GM19025 (cell line): Measurements from ENCODE around the gene SLC4A1AP.
"Not testable (repeated sequence)": the region's sequence is repeated elsewhere in the genome, so short reads cannot be mapped to it uniquely, and the experiment has no call there.

Experiments
- ATAC-seq: cut with Tn5 transposase; IDR thresholded peaks from one replicate; pipeline ENCODE4 v1.9.1; 2021; ENCODE audit warnings: mild to moderate bottlenecking, low read depth, moderate library complexity; ENCODE audit not compliant: unreplicated experiment

The SLC4A1AP gene

DNA sequence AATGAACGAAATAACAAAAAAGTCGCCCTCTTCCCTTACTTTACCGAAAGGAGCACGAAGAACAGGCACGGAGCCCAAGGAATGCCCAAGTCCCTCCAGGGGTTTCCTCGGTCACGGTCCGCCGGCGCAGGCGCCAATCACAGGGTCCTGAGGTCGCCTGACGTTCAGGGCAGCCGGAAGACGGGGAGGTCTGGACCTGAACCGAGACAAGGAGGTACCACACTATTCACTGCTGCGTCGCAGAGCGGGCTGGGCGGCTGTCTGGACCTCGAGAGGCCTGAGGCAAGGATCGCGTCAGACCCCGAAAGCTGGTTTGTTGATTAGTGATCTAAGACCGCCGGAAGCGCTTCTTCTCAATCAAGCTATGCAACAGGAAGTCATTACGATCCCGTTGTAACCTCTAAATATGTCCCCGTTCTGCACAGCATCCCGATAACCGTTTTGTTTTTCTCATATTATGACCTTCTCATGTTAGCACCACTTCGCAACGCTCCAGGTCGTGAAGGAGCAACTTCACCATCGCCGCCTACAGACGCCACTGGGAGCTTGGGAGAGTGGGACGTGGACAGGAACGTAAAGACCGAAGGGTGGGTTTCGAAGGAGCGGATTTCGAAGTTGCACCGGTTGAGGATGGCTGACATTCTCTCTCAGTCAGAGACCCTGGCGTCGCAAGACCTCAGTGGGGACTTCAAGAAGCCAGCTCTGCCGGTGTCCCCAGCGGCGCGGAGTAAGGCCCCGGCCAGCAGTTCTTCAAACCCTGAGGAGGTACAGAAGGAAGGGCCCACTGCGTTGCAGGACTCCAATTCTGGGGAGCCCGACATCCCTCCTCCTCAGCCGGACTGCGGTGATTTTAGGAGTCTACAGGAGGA, at the start of gene SLC4A1AP, which contains the start of gene SUPT7L:
SLC4A1AP (plus strand) TSS at position 605 of the 869 bp plus-strand sequence; CDS start at position 631, 26 bp downstream.
SUPT7L (minus strand) TSS at position 330 of the 869 bp plus-strand sequence. CDS start 1,422 bp downstream, outside the sequence.
- peak; percentile 72 for ATAC-seq

GRCh38 chr2:27613985-27614384, 49.7 kb upstream of the SLC4A1AP start:
- ATAC-seq: no peak

- ATAC-seq: no peak
Measured at GRCh38 chr2:27615316-27615715, 48.4 kb upstream of the SLC4A1AP start.

DNA sequence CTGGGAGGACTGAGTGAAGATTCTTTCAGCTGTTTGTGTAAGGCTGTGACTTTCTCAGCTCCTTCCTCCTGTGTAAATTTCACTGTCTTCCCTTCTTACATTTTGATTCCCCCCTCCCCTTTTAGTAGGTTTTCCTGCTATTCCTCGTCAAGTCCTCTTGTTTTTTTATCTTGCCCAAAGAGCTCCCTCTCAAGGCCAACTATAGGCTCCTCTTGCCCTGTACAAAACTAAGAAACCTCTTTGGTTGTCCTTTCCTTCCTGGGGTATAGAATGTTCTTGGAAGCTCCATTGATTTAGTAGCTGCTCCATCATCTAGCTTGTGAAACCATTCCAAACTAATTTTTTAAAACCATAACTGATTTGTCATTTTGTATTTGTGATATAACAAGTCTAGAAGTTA, 42.2 kb upstream of the SLC4A1AP start:
- ATAC-seq: no peak

DNA sequence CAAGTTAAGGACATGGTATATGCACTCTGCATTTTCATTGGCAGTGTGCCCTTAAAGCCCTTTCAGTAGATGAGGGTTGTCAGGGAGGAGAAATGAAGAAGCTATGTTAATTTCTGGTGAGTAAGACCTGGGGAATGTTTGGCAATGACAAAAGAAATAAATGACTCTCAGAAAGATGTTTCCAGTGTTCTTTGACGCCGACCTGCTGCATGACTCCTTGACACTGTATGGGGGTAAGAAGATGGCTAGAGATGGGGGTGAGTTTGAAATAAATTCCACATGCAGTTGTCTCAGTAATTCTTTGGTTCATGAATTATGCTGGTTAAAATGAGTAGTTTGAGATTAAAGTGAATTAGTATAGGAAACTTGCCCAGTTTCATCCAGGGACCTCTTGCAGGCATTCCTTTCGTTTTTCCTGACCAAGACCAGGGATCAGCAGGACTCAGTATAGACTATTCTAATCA, 40.7 kb upstream of the SLC4A1AP start:
- ATAC-seq: no peak

- no peak for ATAC-seq
Measured at GRCh38 chr2:27624943-27625342, 38.7 kb upstream of the SLC4A1AP start.

- not testable (repeated sequence) for ATAC-seq
Measured at GRCh38 chr2:27626323-27626722, 37.4 kb upstream of the SLC4A1AP start.

DNA sequence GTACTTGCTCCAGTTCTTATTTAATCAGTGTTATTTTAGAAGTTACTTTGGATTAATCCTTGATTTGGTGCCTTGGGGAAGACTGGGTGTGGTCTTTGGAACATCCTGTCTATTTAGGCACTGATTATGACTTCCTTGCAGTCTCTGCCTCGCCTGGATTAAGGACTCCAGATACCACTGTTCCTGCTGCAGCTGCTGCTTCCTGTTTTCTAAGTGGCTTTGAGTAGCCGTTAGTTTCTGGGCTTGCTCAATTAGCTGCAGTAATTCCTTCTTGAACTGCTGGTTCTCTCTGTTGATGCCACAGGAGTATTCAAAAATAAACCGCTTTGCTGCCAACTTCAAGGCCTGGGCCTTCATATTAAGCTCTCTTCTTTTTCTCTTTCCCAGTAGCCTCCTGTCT, 36.8 kb upstream of the SLC4A1AP start:
- not testable (repeated sequence) for ATAC-seq

GRCh38 chr2:27627963-27628766, 35.5 kb upstream of the SLC4A1AP start:
- ATAC-seq: peak; percentile 11

DNA sequence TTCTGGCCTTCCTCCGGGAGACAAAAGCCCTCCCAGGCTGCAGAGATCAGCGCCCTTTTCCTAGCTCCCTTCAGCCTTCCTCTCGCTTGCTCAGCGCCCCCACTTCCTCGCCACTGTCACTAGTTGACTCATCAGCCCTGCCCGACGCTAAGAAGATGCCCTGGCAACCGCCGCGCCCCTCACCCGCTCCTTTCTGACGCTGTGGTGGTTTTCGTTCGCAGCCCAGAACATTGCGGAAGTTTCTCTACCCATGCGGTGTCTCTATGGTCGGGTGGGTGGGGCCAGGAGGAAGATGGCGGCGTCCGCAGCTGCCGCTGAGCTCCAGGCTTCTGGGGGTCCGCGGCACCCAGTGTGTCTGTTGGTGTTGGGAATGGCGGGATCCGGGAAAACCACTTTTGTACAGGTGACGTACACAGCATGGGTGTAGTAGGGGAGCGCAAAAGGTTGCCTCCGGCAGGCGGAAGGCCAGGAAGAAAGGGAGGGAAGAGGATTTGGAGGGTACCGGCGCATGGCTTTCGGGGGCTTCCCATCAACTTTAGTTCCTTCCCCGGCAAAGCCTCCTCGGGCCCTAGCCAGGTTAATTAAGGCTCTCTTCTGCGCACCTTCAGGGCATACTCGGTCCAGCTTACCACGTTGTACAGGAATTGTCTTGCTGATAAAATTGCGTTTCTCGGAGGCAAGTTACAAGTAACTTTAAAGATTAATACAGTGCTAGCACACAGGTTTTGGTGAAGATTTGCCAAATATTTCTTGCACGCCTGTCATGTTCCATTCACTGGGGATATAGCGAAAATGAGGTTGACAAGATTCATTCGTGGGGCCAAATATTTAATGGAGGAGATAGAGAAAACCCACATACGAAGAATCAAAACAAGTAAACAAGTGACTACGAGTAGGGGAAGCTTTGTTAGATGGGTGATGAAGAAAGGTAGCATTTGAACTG, 34.7 kb upstream of the SLC4A1AP start, which contains the start of the genes CCDC121 and GPN1:
CCDC121 (minus strand) TSS at position 246 of the 943 bp plus-strand sequence. CDS start 1,213 bp downstream, outside the sequence.
GPN1 (plus strand) TSS at position 284 of the 943 bp plus-strand sequence; CDS start at position 293, 9 bp downstream.
- ATAC-seq: peak; percentile 98

DNA sequence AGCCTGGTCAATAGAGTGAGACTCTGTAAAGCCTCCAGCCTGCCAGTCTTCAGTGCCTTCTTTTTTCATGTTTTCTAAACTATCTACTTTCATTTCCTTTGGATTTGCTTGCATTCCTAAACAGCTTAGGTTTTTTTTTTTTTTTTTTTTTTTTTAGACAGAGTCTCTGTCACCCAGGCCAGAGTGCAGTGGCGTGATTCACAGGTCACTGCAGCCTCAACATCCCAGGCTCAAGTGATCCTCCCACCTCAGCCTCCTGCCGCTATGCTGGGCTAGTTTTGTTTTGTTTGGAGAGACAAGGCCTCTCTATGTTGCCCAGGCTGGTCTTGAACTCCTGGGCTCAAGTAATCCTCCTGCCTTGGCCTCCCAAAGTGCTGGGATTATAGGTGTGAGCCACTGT, 33.4 kb upstream of the SLC4A1AP start:
- ATAC-seq: not testable (repeated sequence)

DNA sequence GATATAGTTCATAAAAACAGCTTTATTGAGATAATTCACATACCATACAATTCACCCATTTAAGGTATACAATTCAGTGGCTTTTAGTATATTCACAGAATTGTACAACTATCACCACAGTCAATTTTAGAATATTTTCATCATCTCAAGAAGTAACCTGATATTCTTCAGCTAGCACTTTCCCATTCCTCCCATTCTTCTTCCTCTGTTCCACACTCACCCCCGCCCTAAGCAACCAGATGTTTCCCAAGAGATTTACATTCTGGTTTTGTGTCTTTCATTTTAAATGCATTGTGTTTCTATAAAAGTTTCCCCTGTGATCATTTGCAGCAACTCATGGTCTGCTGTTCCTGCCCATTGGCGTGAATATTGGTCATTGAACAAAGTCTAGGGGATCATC, 29.4 kb upstream of the SLC4A1AP start:
- ATAC-seq: no peak

GRCh38 chr2:27636766-27637165, 26.9 kb upstream of the SLC4A1AP start:
- ATAC-seq: no peak

DNA sequence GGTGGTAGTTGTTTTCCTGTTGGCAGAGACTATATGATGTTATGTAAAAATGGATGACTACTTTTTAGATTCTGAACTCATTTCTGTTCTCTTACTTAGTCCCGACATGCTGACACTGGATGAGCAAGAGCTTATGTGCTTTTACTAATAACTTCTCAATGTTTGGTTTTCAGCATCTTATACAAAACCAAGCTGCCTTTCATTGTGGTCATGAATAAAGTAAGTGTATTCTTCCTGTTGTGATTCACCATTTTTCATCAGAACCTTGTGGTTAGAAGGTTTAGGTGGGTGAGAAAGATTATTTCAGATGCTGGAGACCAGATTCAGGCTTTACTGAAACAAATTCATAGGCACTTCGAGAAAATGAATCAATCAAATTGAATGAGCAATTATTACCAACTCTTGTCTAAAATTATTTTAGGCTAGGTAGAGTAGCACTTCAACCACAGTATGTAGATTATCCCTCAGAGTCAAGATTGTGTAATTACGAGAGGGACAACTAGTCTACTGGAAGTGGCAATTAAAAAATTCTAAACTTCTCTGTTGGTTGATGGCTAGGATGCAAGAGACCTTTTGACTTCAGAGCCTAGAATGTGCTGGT, 25.6 kb upstream of the SLC4A1AP start:
- no peak for ATAC-seq

GRCh38 chr2:27638709-27639108, 25.0 kb upstream of the SLC4A1AP start:
- ATAC-seq: no peak

- no peak for ATAC-seq
Measured at GRCh38 chr2:27640722-27641245, 22.9 kb upstream of the SLC4A1AP start.

DNA sequence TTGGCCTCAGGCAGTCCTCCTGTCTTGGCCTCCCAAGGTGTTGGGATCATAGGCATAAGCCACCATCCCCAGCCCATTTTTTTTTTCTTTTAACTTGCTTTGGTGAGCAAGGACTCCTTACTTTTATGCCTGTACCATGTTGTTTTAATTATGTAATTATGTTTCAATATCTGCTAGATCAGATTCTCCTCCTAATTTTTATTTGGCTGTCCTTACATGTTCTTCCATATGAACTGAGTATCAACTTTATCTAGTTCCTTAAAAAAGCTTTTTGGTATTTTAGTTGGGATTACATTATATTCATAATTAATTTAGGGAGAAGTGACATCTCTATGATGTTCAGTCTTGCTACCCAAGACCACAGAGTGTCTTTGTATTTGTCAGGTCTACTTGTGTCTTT, 18.5 kb upstream of the SLC4A1AP start:
- ATAC-seq: no peak

GRCh38 chr2:27647289-27647688, 16.4 kb upstream of the SLC4A1AP start:
- ATAC-seq: no peak

DNA sequence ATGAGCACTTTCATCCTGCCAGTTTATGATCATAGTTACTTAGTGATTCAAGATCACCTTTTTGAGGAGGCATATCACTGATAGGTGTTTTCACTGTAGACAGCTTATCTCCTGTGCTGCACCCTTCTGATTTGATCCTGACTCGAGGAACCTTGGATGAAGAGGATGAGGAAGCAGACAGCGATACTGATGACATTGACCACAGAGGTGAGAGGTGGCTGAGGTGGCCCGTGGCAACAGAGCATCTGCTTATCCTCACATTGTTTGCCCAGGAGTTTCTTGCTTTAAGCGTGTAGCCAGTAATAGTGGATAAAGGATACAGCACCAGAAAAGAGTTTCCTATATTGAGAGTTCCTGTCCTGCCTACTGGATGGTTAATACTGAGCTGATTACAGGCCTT, 16.0 kb upstream of the SLC4A1AP start:
- no peak for ATAC-seq
